WTC11 (cell line): ENCODE results near the gene KRT4. TPM values are rescaled to one million over a fixed set of nuclear protein-coding genes. Genes with fewer than 3 reads are reported as not detected.

Experiments
- ATAC-seq: fragments of 200-7000 bp; cut with Tn5 transposase; 2 replicates; pipeline ENCODE4 v1.10.0; 2021; ENCODE audit warnings: mild to moderate bottlenecking, moderate library complexity
- CTCF ChIA-PET: fragments of 300-600 bp; sonication (Branson Sonifier 250); formaldehyde crosslinking; loops from one replicate; lab custom pipeline; 2021; ENCODE audit warnings: antibody characterized with exemption; lab: Charles Lee
- POLR2A ChIA-PET: fragments of 350-600 bp; sonication (Branson Sonifier 250); formaldehyde crosslinking; loops from one replicate; lab custom pipeline; 2021; ENCODE audit warnings: antibody characterized with exemption; lab: Charles Lee
- DNase-seq: peaks from one replicate; pipeline ENCODE4 v3.0.0; 2021; ENCODE audit warnings: low spot score
- H3K27ac Mint-ChIP-seq: 2 replicates; pipeline ENCODE4 v1.8.0; 2021; ENCODE audit warnings: mixed read lengths
- H3K27me3 Mint-ChIP-seq: 2 replicates; pipeline ENCODE4 v1.8.0; 2021; ENCODE audit warnings: low read depth, mild to moderate bottlenecking, moderate library complexity, mixed read lengths
- H3K36me3 Mint-ChIP-seq: 2 replicates; pipeline ENCODE4 v1.8.0; 2021; ENCODE audit warnings: mixed read lengths
- H3K4me1 Mint-ChIP-seq: 2 replicates; pipeline ENCODE4 v1.8.0; 2022; ENCODE audit warnings: mixed read lengths
- H3K4me3 Mint-ChIP-seq: 2 replicates; pipeline ENCODE4 v1.8.0; 2021; ENCODE audit warnings: mild to moderate bottlenecking, moderate library complexity, mixed read lengths
- H3K9me3 Mint-ChIP-seq: 2 replicates; pipeline ENCODE4 v1.8.0; 2021; ENCODE audit warnings: mixed read lengths
- TCF7 ChIP-seq: sonication (generic); formaldehyde crosslinking; IDR thresholded peaks from 2 replicates; pipeline ENCODE4 v1.8.0; 2022; ENCODE audit warnings: mild to moderate bottlenecking, low read depth, missing genetic modification reagents, moderate library complexity
- TEAD4 ChIP-seq: sonication (generic); formaldehyde crosslinking; IDR thresholded peaks from 2 replicates; pipeline ENCODE4 v1.8.0; 2022; ENCODE audit warnings: mild to moderate bottlenecking, missing genetic modification reagents
- ZBTB21 ChIP-seq: sonication (generic); formaldehyde crosslinking; IDR thresholded peaks from 2 replicates; pipeline ENCODE4 v1.8.1; 2023; ENCODE audit warnings: mild to moderate bottlenecking, missing genetic modification reagents, borderline replicate concordance
- ZNF219 ChIP-seq: sonication (generic); formaldehyde crosslinking; IDR thresholded peaks from 2 replicates; pipeline ENCODE4 v1.8.0; 2023; ENCODE audit warnings: missing genetic modification reagents, mild to moderate bottlenecking, borderline replicate concordance
- ZNF396 ChIP-seq: fragments of 250-450 bp; sonication (Bioruptor Pico); IDR thresholded peaks from 2 replicates; pipeline ENCODE4 v1.8.0; 2021; ENCODE audit warnings: mild to moderate bottlenecking, moderate library complexity, borderline replicate concordance
- total RNA-seq: library from RNA; stranded (reverse); gene quantifications from 3 replicates; pipeline ENCODE4 v1.2.3, GENCODE V29; 2021
- TF ChIP-seq, protein P1 (sequence below): sonication (generic); formaldehyde crosslinking; IDR thresholded peaks from 2 replicates; pipeline ENCODE4 v1.8.1; 2023; ENCODE audit warnings: mild to moderate bottlenecking, moderate library complexity, missing genetic modification reagents
- TF ChIP-seq, protein P2 (sequence below): sonication (generic); formaldehyde crosslinking; conservative IDR thresholded peaks from 2 replicates; pipeline ENCODE4 v1.8.1; 2023; ENCODE audit warnings: mild to moderate bottlenecking, low read depth, missing genetic modification reagents, moderate library complexity
- TF ChIP-seq, protein P3 (sequence below): sonication (generic); formaldehyde crosslinking; IDR thresholded peaks from 2 replicates; pipeline ENCODE4 v1.8.1; 2023; ENCODE audit warnings: mild to moderate bottlenecking, missing genetic modification reagents, borderline replicate concordance
- TF ChIP-seq, protein P4 (sequence below): sonication (generic); formaldehyde crosslinking; IDR thresholded peaks from 2 replicates; pipeline ENCODE4 v1.8.0; 2023; ENCODE audit warnings: mild to moderate bottlenecking, missing genetic modification reagents
- TF ChIP-seq, protein P5 (sequence below): fragments of 250-450 bp; sonication (Bioruptor Pico); conservative IDR thresholded peaks from 2 replicates; pipeline ENCODE4 v1.9.0; 2021; ENCODE audit warnings: mild to moderate bottlenecking
- TF ChIP-seq, protein P6 (sequence below): sonication (generic); formaldehyde crosslinking; IDR thresholded peaks from 2 replicates; pipeline ENCODE4 v1.8.1; 2022; ENCODE audit warnings: mild to moderate bottlenecking, moderate library complexity, missing genetic modification reagents

Gene KRT4
- total RNA-seq, 1 experiment from 2014 or later = not detected

DNA sequence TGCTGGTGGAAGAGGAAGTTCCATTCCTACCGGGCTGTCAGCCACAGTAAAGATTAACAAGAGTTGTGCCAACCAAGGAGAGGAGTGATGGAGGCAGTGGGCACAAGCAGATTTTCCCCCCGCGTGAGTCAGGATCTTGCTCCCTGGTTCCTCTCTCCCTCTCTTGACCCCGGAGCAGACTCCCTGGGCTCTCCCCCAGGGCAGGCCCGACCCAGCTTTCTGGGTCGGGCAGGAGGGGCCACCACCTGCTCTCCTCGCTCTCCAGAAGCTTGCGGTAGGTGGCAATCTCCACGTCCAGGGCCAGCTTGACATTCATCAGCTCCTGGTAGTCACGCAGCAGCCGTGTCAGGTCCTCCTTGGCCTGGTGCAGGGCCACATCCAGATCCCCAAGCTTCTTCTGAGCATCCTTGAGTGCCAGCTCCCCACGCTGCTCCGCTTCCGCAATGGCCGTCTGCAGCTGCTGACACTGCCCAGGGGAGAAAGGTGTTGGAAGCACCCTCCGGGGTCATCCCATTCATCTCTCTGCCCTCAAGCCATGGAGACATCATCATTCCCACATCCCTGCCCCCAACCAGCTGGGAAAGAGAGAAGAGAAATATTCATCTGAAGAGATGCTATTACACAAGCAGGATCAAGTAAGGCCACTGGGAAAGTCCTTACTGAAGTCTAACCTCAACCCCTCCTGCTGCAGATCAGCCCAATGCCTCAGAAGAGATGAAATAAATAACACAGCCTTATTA, 9.0 kb upstream of the KRT4 start:
- Mint-ChIP-seq H3K36me3 (no peaks in the 10 kb centered on the region), H3K4me3 (no peak overlapping the region), H3K4me1 (peaks cover 7% of the 10 kb centered on the region), H3K27me3 (no peaks in the 10 kb centered on the region; the same call in 1 of the 2 replicates), H3K9me3 (peaks cover 6% of the 10 kb centered on the region), H3K27ac (no peak overlapping the region)
- TF ChIP-seq, protein P1, sequence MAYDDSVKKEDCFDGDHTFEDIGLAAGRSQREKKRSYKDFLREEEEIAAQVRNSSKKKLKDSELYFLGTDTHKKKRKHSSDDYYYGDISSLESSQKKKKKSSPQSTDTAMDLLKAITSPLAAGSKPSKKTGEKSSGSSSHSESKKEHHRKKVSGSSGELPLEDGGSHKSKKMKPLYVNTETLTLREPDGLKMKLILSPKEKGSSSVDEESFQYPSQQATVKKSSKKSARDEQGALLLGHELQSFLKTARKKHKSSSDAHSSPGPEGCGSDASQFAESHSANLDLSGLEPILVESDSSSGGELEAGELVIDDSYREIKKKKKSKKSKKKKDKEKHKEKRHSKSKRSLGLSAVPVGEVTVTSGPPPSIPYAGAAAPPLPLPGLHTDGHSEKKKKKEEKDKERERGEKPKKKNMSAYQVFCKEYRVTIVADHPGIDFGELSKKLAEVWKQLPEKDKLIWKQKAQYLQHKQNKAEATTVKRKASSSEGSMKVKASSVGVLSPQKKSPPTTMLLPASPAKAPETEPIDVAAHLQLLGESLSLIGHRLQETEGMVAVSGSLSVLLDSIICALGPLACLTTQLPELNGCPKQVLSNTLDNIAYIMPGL (CRISPR knock-in tag) = no peak
- TF ChIP-seq, protein P2, sequence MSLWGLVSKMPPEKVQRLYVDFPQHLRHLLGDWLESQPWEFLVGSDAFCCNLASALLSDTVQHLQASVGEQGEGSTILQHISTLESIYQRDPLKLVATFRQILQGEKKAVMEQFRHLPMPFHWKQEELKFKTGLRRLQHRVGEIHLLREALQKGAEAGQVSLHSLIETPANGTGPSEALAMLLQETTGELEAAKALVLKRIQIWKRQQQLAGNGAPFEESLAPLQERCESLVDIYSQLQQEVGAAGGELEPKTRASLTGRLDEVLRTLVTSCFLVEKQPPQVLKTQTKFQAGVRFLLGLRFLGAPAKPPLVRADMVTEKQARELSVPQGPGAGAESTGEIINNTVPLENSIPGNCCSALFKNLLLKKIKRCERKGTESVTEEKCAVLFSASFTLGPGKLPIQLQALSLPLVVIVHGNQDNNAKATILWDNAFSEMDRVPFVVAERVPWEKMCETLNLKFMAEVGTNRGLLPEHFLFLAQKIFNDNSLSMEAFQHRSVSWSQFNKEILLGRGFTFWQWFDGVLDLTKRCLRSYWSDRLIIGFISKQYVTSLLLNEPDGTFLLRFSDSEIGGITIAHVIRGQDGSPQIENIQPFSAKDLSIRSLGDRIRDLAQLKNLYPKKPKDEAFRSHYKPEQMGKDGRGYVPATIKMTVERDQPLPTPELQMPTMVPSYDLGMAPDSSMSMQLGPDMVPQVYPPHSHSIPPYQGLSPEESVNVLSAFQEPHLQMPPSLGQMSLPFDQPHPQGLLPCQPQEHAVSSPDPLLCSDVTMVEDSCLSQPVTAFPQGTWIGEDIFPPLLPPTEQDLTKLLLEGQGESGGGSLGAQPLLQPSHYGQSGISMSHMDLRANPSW (CRISPR knock-in tag) = no peak
- no peak for TF ChIP-seq TCF7 (CRISPR knock-in tag)
- TF ChIP-seq, protein P3, sequence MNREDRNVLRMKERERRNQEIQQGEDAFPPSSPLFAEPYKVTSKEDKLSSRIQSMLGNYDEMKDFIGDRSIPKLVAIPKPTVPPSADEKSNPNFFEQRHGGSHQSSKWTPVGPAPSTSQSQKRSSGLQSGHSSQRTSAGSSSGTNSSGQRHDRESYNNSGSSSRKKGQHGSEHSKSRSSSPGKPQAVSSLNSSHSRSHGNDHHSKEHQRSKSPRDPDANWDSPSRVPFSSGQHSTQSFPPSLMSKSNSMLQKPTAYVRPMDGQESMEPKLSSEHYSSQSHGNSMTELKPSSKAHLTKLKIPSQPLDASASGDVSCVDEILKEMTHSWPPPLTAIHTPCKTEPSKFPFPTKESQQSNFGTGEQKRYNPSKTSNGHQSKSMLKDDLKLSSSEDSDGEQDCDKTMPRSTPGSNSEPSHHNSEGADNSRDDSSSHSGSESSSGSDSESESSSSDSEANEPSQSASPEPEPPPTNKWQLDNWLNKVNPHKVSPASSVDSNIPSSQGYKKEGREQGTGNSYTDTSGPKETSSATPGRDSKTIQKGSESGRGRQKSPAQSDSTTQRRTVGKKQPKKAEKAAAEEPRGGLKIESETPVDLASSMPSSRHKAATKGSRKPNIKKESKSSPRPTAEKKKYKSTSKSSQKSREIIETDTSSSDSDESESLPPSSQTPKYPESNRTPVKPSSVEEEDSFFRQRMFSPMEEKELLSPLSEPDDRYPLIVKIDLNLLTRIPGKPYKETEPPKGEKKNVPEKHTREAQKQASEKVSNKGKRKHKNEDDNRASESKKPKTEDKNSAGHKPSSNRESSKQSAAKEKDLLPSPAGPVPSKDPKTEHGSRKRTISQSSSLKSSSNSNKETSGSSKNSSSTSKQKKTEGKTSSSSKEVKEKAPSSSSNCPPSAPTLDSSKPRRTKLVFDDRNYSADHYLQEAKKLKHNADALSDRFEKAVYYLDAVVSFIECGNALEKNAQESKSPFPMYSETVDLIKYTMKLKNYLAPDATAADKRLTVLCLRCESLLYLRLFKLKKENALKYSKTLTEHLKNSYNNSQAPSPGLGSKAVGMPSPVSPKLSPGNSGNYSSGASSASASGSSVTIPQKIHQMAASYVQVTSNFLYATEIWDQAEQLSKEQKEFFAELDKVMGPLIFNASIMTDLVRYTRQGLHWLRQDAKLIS (CRISPR knock-in tag) = no peak
- no peak for TF ChIP-seq ZNF219
- ATAC-seq (no peak), DNase-seq (no peak)
- CTCF ChIA-PET = interaction anchor here (1.0 to 1.3 kb wide), 3 partner anchors 33 to 576 kb away, joined by 3 read pairs; no protein-coding TSS in a partner anchor
- POLR2A ChIA-PET = no interaction called here

DNA sequence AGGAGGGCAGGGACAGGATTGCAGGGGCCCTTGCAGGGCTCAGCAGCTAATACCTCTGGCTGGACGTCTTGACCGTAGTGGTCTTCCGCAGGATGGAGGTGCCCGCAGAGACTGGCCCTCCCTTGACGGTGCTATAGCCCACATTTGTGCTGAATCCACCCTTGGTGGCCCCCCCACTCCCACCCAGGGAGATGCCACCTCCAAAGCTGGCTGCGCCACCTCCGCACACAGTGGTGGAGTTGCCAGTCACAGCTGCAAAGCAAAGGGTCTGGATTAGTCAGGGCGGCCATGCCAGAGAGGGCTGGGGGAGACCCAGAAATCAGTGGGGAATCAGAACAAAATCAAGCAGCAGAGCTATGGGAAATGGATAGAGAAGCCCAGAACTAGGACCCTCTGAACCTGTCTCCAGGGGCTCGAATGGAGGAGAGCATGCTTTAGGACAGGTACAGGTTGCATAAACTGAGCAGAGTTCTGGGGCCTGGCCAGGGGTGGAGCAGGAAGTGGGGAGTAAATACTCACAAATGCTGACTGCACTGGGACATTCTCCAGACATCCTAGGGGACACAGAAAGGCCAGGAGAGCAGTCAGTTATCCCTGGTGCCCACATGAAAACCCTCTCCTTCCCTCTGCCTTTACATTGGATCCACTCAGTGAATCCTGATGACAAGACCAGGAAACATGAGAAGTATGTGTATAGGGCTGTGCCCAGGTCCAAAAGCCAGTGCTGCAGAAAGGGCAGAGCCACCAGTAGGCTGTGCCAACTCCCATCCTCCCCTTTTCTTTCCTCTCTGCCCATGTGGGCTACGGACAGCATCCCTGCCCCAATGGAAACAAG, 8.1 kb upstream of the KRT4 start:
- CTCF ChIA-PET = interaction anchor here (0.8 to 1.3 kb wide), 5 partner anchors 18 to 130 kb away, joined by 3 read pairs; no protein-coding TSS in a partner anchor
- no peaks in the 10 kb centered on the region for H3K27me3 Mint-ChIP-seq
- ATAC-seq (no peak), DNase-seq (no peak)
- no peaks in the 10 kb centered on the region for H3K36me3 Mint-ChIP-seq
- no peak overlapping the region for H3K27ac Mint-ChIP-seq
- peaks cover 2% of the 10 kb centered on the region for H3K4me1 Mint-ChIP-seq
- POLR2A ChIA-PET = no interaction called here
- no peak overlapping the region for H3K4me3 Mint-ChIP-seq
- peaks cover 3% of the 10 kb centered on the region for H3K9me3 Mint-ChIP-seq
- TF ChIP-seq TEAD4 (no peak), ZBTB21 (CRISPR knock-in tag) (no peak), ZNF396 (no peak)
- TF ChIP-seq, protein P4, sequence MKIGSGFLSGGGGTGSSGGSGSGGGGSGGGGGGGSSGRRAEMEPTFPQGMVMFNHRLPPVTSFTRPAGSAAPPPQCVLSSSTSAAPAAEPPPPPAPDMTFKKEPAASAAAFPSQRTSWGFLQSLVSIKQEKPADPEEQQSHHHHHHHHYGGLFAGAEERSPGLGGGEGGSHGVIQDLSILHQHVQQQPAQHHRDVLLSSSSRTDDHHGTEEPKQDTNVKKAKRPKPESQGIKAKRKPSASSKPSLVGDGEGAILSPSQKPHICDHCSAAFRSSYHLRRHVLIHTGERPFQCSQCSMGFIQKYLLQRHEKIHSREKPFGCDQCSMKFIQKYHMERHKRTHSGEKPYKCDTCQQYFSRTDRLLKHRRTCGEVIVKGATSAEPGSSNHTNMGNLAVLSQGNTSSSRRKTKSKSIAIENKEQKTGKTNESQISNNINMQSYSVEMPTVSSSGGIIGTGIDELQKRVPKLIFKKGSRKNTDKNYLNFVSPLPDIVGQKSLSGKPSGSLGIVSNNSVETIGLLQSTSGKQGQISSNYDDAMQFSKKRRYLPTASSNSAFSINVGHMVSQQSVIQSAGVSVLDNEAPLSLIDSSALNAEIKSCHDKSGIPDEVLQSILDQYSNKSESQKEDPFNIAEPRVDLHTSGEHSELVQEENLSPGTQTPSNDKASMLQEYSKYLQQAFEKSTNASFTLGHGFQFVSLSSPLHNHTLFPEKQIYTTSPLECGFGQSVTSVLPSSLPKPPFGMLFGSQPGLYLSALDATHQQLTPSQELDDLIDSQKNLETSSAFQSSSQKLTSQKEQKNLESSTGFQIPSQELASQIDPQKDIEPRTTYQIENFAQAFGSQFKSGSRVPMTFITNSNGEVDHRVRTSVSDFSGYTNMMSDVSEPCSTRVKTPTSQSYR (CRISPR knock-in tag) = no peak
- TF ChIP-seq, protein P5, sequence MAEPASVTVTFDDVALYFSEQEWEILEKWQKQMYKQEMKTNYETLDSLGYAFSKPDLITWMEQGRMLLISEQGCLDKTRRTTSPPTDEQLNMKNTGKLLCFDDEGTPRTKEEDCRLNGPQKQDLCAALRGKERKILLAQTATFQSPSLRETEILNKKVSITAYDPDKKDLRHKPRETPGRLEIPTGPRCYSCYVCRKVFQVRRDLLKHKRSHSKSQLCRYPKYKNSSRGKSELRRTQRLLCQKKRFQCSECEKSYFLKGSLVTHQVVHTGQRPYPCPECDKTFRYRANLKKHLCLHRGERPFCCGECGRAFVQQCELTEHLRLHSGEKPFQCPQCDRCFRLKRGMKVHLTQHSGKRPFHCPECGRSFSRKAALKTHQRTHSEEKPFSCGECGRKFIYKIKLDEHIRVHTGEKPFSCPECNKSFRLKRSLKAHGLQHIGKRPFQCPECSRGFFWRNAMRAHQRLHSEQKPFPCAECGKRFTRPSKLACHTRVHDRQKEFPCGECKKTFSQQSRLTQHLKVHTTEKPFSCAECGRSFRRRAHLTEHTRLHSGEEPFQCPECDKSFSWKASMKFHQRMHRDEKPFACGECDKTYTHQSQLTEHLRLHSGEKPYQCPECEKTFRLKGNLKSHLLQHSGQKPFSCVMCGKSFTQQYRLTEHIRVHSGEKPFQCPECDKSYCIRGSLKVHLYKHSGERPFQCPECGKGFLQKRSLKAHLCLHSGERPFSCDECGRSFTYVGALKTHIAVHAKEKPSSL = no peak
- TF ChIP-seq, protein P6, sequence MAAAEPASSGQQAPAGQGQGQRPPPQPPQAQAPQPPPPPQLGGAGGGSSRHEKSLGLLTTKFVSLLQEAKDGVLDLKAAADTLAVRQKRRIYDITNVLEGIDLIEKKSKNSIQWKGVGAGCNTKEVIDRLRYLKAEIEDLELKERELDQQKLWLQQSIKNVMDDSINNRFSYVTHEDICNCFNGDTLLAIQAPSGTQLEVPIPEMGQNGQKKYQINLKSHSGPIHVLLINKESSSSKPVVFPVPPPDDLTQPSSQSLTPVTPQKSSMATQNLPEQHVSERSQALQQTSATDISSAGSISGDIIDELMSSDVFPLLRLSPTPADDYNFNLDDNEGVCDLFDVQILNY = no peak
- TF ChIP-seq, protein P1 (CRISPR knock-in tag) = no peak
